Stimulated activated CD4-positive, alpha-beta T cell treated with anti-CD3 and anti-CD28 coated beads, TNF-alpha, amount 100 ng/mL, for 1 hour (primary cell): ENCODE results near the gene SLC25A22.

Experiments
- DNase-seq, 3 donors: peaks; one replicate each; pipeline ENCODE4 v3.0.0-alpha.2; 2020; ENCODE audit warnings: low read depth in 3 of 3, low spot score in 1 of 3

SLC25A22 gene

GRCh38 chr11:791658-792534, 6.2 kb downstream of the SLC25A22 start:
- no peak for DNase-seq

GRCh38 chr11:790721-791564, 7.1 kb downstream of the SLC25A22 start:
- DNase-seq, result no peak

DNA sequence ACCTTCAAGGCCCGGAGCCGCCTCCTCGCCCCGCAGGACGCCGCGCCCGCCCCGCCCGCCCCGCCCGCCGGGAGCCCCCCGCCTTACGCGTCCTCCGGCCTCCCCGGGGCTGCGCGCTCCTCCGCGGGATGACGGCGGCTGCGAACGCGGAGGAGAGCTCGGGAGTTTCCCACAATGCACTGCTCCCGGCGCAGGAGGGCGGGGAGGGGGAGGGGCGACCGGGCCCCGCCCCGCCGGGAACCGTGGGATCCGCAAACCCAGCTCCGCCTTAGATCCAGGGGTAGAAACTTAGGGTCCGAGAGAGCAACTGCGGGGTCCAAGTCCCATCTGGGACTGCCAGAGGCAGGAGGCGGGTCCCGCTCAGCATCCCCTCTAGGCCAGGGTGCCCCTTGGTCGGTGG, 8.1 kb downstream of the SLC25A22 start, which contains the start of gene CEND1:
CEND1 (minus strand) TSS at position 148 of the 400 bp plus-strand sequence. CDS start 1,514 bp downstream, outside the sequence.
- DNase-seq, result peak in 1 of 3 donors; percentile 50

GRCh38 chr11:788953-789940, 8.8 kb downstream of the SLC25A22 start:
- DNase-seq, result no peak

DNA sequence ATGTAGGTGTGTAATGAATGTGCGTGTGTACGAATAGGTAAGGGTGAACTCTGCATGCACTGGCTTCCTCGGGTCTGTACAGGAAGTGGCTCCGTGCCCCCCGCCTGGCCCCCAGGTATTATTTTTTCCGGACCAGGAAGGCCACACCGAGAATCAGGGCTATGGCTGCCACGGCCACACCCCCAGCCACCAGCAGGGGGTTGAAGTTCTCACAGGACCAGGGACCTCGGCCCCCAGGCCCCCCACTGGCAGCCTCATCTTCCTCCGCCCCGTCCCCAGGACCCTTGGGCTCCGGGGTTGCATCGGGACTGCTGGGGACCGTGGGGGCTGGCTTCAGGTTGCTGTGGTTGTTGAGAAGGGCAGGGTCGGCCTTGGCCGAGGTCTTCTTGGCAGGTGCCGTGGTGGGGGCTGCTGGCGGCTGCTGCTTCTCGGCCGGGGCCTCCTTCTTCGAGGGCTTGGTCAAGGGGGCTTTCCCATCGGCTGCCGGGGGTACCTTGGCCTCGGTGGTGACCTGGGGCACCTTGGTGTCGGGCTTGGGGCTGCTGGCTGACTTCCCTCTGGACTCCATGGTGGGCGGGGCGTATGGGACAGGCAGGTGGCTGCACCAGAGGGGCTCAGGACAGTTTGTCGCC, 10.0 kb downstream of the SLC25A22 start:
- DNase-seq, result no peak

DNA sequence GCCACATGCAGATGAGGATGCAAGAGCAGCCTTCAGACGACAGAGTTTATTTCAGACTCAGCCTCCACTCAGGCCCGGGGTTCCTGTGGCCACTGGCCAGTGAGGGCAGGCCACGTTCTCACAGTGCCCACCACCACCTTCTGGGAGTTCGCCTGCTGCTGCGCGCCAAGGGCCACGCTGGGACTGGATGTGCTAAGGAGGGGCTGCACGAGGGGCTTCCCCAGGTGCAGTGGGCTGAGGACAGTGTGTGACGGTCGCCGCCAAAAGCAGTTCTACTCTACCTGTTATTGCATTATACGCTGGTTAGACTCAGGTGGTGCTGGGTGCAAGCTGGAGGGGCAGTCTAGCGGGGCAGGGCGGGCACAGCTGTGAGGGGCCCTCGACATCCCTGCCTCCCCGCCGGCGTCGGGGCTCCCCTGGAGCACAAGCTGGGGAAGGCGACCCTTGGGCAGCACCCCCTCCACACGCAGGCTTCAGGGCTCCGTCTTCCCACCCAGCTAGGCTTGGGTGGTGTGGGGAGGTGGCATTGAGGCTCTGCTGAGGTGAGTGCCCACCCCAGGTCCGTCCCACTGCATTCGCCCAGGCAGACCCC, 10.9 kb downstream of the SLC25A22 start:
- no peak for DNase-seq

GRCh38 chr11:786235-787083, 11.6 kb downstream of the SLC25A22 start:
- DNase-seq, result no peak

GRCh38 chr11:783581-784015, 14.5 kb downstream of the SLC25A22 start:
- DNase-seq, result no peak

- DNase-seq, result no peak
Measured at GRCh38 chr11:782264-783174, 15.6 kb downstream of the SLC25A22 start.

GRCh38 chr11:779955-780532, 18.0 kb downstream of the SLC25A22 start:
- DNase-seq, result no peak

GRCh38 chr11:778976-779954, 18.8 kb downstream of the SLC25A22 start:
- no peak for DNase-seq

DNA sequence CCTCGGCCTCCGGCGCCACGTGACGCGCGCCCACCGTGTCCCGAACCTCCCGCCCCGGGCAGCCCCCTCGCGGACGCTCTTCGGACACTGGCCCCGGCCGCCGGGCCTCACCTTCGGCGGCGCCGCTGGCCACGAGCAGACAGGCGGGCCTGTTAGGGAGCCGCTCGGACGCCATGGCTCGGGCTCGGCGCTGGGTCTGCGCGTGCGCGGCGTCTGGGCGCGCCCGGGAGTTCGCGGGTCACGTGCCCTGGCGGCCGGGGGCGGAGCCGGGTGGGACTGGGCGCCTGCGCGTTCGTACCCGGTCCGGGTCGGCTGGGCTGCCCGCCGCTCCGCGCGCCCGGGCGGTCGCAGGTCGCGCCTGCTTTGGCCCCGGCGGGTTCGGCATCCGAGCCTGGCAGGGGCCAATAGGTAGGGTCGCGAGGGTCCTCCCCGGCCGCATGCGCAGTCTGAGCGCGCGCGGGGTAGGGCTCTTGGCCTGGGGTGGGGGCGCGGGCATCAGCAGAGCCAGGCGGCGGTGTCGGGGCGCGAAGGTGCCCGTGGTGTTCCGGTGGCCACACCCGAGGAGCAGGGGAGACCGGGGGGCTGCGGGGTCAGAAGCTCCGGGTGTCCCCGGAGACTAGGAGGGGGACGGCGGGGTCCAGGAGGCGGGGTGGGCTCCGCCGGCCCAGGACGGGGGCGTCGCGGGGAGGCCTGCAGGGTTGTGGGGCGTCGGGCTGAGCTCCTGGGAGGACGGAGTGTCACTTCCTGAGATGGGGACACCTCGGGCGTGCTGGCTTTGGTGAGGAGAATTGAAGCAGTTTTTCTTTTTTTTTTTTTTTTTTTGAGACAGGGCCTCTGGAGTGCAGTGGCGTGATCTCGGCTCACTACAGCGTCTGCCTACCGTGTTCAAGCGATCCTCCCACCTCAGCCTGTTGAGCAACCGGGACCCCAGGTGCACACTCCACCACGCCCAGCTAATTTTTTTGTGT, 20.5 kb downstream of the SLC25A22 start, which contains the start of gene GATD1:
GATD1 (minus strand) TSS at position 200 of the 968 bp plus-strand sequence; CDS start at position 175, 25 bp downstream.
- DNase-seq, result peak; percentile 81 to 95 (median 88)

DNA sequence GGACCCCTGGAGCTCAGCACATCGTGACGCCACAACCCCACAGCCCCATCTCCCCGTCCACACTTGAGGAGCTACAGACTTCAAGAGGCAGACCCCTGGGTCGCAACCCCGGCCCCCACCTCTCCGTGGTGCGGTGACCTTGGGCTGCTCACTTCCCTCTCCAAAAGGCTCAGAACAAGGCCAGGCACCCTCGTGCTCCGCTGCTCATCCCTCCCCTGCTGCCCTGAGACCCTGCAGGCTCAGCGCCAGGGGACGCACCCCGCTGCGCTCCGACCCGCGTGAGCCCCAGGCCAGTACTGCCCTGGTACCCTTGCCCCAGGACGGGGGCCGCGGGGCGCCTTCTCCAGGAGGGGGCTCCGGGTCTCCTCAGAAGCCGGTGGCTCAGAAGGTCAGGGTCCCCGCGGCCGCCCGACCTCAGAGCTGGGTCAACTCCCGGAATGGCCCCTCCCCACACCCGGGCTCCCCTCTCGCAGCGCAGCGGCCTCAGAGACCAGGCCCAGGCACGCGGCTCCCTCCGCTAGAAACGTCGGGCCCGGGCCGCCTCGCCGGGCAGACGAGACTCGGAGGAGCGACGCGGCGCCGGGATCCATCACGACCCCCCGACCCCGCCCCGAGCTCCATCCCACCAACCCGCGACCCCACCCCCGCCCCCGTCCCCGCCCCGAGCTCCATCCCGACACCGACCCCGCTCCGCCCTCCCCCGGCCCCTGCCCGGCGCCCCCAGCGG, 21.4 kb downstream of the SLC25A22 start:
- DNase-seq, result peak in 2 of 3 donors; percentile 18 to 28

DNA sequence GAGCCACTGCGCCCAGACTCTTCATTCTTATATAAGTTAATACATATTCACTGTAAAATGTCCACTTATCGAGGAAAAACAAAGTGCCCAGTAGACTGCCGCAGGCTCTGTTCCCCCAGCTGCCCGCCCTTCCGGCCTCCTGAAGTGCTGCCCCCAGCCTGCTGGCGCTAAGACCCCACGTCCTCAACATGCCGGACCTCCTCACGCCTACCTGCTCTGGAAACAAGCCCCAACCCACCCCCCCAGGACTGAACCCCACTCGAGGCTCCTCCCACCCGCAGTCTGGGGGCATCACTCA, 21.9 kb downstream of the SLC25A22 start:
- no peak for DNase-seq
